RWPE2 (cell line): ENCODE results near the gene ERCC4.

ENCODE experiments used
- ATAC-seq: fragments of 200-7000 bp; cut with Tn5 transposase; 3 replicates; pipeline ENCODE4 v1.9.1; 2021; ENCODE audit warnings: low read depth
- DNase-seq: peaks from one replicate; pipeline ENCODE4 v3.0.0-alpha.2; 2020; ENCODE audit warnings: low spot score
- H3K27ac ChIP-seq: fragments of 450-650 bp; 2 replicates; pipeline ENCODE4 v1.5.1; 2017; ENCODE audit warnings: mild to moderate bottlenecking; ENCODE audit not compliant: poor library complexity, severe bottlenecking
- H3K27me3 ChIP-seq: fragments of 250-450 bp; sonication (Bioruptor Pico); 2 replicates; pipeline ENCODE4 v1.5.1; 2021; ENCODE audit warnings: mild to moderate bottlenecking, moderate library complexity; ENCODE audit not compliant: insufficient read depth, poor library complexity, severe bottlenecking
- H3K36me3 ChIP-seq: fragments of 250-450 bp; sonication (Bioruptor Pico); 2 replicates; pipeline ENCODE4 v1.5.1; 2020; ENCODE audit warnings: low read depth, mild to moderate bottlenecking, moderate library complexity
- H3K4me1 ChIP-seq: fragments of 250-450 bp; sonication (Bioruptor Pico); 2 replicates; pipeline ENCODE4 v1.5.1; 2021; ENCODE audit warnings: mild to moderate bottlenecking, moderate library complexity; ENCODE audit not compliant: insufficient read depth, poor library complexity, severe bottlenecking
- H3K4me3 ChIP-seq: fragments of 250-450 bp; sonication (Bioruptor Pico); 2 replicates; pipeline ENCODE4 v1.5.1; 2021; ENCODE audit warnings: mild to moderate bottlenecking, moderate library complexity; ENCODE audit not compliant: severe bottlenecking
- H3K9me3 ChIP-seq: fragments of 250-450 bp; sonication (Bioruptor Pico); 2 replicates; pipeline ENCODE4 v1.5.1; 2021; ENCODE audit warnings: mild to moderate bottlenecking, moderate library complexity; ENCODE audit not compliant: severe bottlenecking
- CTCF ChIP-seq: fragments of 450-650 bp; IDR thresholded peaks from one replicate; pipeline ENCODE4 v1.5.1; 2017; ENCODE audit warnings: mild to moderate bottlenecking, moderate library complexity; ENCODE audit not compliant: poor library complexity, severe bottlenecking

Gene ERCC4

GRCh38 chr16:13896543-13897182, 23.3 kb upstream of the ERCC4 start:
- H3K27ac ChIP-seq = no peak overlapping the region
- no peak for ATAC-seq
- no peak for DNase-seq
- no peaks in the 10 kb centered on the region for H3K9me3 ChIP-seq
- no peaks in the 10 kb centered on the region for H3K36me3 ChIP-seq
- no peak overlapping the region for H3K4me3 ChIP-seq
- no peaks in the 10 kb centered on the region for H3K4me1 ChIP-seq
- H3K27me3 ChIP-seq = peaks cover 3% of the 10 kb centered on the region
- TF ChIP-seq CTCF = peak; percentile 34

- H3K9me3 ChIP-seq = no peaks in the 10 kb centered on the region
- H3K36me3 ChIP-seq = no peaks in the 10 kb centered on the region
- H3K27ac ChIP-seq = no peak overlapping the region
- H3K4me1 ChIP-seq = no peaks in the 10 kb centered on the region
- ATAC-seq (no peak), DNase-seq (no peak)
- no peak overlapping the region for H3K4me3 ChIP-seq
- TF ChIP-seq CTCF = no peak
- peaks cover 3% of the 10 kb centered on the region for H3K27me3 ChIP-seq
Observed at GRCh38 chr16:13897806-13898205, 22.1 kb upstream of the ERCC4 start.

GRCh38 chr16:13898233-13898632, 21.7 kb upstream of the ERCC4 start:
- no peak for TF ChIP-seq CTCF
- Histone ChIP-seq H3K4me3 (no peak overlapping the region), H3K9me3 (no peaks in the 10 kb centered on the region), H3K4me1 (no peaks in the 10 kb centered on the region), H3K27ac (no peak overlapping the region), H3K36me3 (no peaks in the 10 kb centered on the region), H3K27me3 (peaks cover 3% of the 10 kb centered on the region)
- DNase-seq (no peak), ATAC-seq (no peak)

- Histone ChIP-seq H3K27me3 (no peaks in the 10 kb centered on the region), H3K4me3 (no peak overlapping the region), H3K4me1 (no peaks in the 10 kb centered on the region), H3K36me3 (no peaks in the 10 kb centered on the region), H3K27ac (no peak overlapping the region), H3K9me3 (no peaks in the 10 kb centered on the region)
- no peak for ATAC-seq
- TF ChIP-seq CTCF = no peak
- no peak for DNase-seq
Observed at GRCh38 chr16:13902052-13902451, 17.9 kb upstream of the ERCC4 start.

- ATAC-seq = no peak
- no peak for TF ChIP-seq CTCF
- Histone ChIP-seq H3K27me3 (no peaks in the 10 kb centered on the region), H3K4me3 (no peak overlapping the region), H3K4me1 (no peaks in the 10 kb centered on the region), H3K36me3 (no peaks in the 10 kb centered on the region), H3K27ac (no peak overlapping the region), H3K9me3 (no peaks in the 10 kb centered on the region)
- no peak for DNase-seq
Observed at GRCh38 chr16:13902677-13903076, 17.3 kb upstream of the ERCC4 start.
